SK-MEL-5 (cell line): ENCODE data around the gene RHCG. TPM values are rescaled to one million over a fixed set of nuclear protein-coding genes. Genes with fewer than 3 reads are reported as not detected.

Experiments used
- DNase-seq: peaks from one replicate; pipeline ENCODE4 v3.0.0-alpha.2; 2016; ENCODE audit warnings: low read depth, low spot score
- in situ Hi-C: cut with HindIII; loops from 2 replicates; pipeline ENCODE4 v1.10.0; 2016; ENCODE audit warnings: low sequenced_read_pairs, high pct_unique_total_duplicates, low pct_unique_long_range_greater_than_20kb
- polyA plus RNA-seq, 2 experiments: library from polyadenylated mRNA; depleted of rRNA; stranded (reverse); fragments of >200 nt; gene quantifications; 2 replicates each; pipeline ENCODE4 v1.2.3, GENCODE V29; 2015
- total RNA-seq: library from RNA; depleted of rRNA; stranded (reverse); fragments of >200 nt; shearing (Covaris generic); gene quantifications from 2 replicates; pipeline ENCODE4 v1.2.3, GENCODE V29; 2014; rRNA removed

RHCG gene
- 9.4 and 10.4 TPM in 2 replicates for total RNA-seq
- polyA plus RNA-seq (2015; cell fraction: cytosol; rRNA removed) = 6.9 and 7.9 TPM in 2 replicates
- polyA plus RNA-seq (2015; cell fraction: nucleus; rRNA removed) = 4.3 and 11.6 TPM in 2 replicates

GRCh38 chr15:89496155-89497098 is at the start of gene RHCG:
TSS of gene RHCG (minus strand) at chr15:89496583. CDS start at chr15:89496544, 39 bp downstream.
- in situ Hi-C loops = no loop called here
- DNase-seq = peak; percentile 71

GRCh38 chr15:89543389-89543788 is 47.0 kb upstream of the RHCG start:
- DNase-seq = no peak

GRCh38 chr15:89542369-89542768 is 46.0 kb upstream of the RHCG start:
- in situ Hi-C loops = no loop called here
- no peak for DNase-seq

More at GRCh38 chr15:89543389-89543788, 47.0 kb upstream of the RHCG start:
- in situ Hi-C loops = no loop called here

GRCh38 chr15:89539027-89539426 is 42.6 kb upstream of the RHCG start:
- DNase-seq = no peak
- in situ Hi-C loops = no loop called here

DNA sequence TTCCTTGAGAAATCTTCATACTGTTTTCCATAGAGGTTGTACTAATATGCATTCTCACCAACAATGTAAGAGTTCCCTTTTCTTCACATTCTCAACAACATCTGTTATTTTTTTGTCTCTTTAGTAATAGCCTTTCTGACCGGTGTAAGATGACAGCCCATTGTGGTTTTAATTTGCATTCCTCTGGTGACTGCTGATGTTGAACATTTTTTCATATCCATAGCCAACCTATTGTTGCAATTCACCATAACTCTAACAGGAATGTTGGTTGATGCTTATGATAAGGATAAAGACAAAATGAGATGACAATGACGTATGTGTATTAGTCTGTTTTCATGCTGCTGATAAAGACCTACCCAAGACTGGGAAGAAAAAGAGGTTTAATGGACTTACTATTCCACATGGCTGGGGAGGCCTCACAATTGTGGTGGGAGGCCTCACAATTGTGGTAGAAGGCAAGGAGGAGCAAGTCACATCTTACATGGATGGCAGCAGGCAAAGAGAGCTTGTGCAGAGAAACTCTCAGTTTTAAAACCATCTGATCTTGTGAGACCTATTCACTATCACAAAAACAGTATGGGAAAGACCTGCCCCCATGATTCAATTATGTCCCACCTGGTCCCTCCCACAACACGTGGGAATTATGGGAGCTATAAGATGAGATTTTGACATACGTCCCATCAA is 37.6 kb upstream of the RHCG start:
- in situ Hi-C loops = no loop called here
- DNase-seq = no peak

GRCh38 chr15:89531796-89532537 is 35.6 kb upstream of the RHCG start:
- peak; percentile 73 for DNase-seq
- in situ Hi-C loops = no loop called here

GRCh38 chr15:89530976-89531375 is 34.6 kb upstream of the RHCG start:
- DNase-seq = no peak
- in situ Hi-C loops = no loop called here

GRCh38 chr15:89528757-89529352 is 32.5 kb upstream of the RHCG start:
- in situ Hi-C loops = no loop called here
- DNase-seq = no peak

- in situ Hi-C loops = no loop called here
- no peak for DNase-seq
Observed at GRCh38 chr15:89526601-89527441, 30.4 kb upstream of the RHCG start.

- no peak for DNase-seq
- in situ Hi-C loops = no loop called here
Observed at GRCh38 chr15:89526181-89526580, 29.8 kb upstream of the RHCG start.

DNA sequence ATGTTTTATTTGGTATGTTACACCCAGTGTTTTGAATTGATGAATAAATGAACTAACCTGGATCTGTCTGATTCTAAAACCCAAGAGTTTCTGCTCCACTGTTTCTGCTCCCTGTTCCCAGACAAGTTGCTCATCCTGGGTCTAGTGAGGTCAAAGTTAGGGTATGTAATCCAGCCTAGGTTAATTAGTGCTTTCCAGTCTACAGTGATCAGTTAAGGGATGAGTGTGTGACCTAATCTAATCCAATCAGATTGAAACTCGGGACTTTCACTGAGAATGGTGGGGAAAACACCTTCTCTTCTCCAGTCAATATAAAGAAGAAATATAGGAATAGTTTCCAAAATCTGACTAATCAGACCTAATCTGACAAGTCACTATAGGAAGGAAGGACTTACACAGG is 27.8 kb upstream of the RHCG start:
- in situ Hi-C loops = no loop called here
- DNase-seq = no peak

- in situ Hi-C loops = no loop called here
Observed at GRCh38 chr15:89523101-89523500, 26.7 kb upstream of the RHCG start.

GRCh38 chr15:89521605-89522004 is 25.2 kb upstream of the RHCG start:
- no peak for DNase-seq
- in situ Hi-C loops = no loop called here

More at GRCh38 chr15:89523101-89523500, 26.7 kb upstream of the RHCG start:
- DNase-seq = no peak

- in situ Hi-C loops = no loop called here
- DNase-seq = no peak
Observed at GRCh38 chr15:89515477-89515876, 19.1 kb upstream of the RHCG start.

DNA sequence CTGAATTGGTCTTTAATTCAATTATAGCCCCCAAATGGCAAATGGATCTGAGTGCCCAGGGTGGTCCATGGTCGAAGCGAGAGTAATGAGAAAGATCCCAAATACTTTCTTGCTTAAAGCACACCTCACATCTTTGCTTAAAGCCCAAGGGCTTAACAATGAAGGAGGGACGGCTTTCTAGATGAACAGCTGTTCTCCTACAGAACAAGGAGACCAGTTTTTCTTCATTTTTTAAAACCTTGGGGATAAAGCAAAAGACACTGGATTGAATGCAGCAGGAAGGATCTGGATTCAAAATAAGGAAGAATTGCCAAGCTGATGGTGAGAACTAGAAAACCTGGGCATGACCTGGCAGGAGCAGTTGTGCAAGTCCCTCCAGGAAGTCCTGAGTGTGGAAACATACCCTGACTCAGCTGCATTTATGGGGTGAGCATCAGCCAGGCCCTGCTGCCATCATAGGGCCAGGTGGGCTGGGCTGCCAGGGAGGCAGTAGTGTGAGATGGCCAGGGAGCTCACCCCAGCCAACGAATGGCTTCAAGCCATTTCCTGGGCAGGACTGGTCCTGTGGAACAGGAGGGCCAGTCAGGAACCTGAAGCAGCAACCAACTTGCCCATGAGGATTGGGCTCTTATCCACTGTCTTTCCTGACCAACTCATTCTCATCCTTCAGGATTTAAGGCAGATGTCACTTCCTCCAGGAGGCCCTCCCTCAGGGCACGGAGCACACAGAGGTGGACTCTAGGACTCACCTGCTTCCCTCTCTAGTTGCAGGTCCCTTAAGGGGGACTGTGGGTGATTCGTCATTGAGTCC is 18.4 kb upstream of the RHCG start:
- no peak for DNase-seq
- in situ Hi-C loops = no loop called here

DNA sequence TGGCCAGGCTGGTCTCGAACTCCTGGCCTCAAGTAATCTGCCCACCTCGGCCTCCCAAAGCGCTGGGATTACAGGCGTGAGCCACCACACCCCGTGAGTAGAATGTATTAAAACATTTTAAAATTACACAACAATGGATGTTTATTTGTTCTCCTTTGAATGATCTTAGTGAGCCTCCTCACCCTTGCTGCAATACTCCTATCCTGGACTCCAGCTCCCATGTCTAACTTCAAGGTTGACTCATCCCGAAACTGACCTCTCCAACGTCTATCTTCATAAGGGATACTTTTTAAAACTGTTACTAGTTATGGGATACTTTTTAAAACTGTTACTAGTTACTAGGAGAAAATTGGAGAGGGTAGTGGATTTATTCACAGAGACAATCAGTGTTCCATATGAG is 17.8 kb upstream of the RHCG start:
- no peak for DNase-seq
- in situ Hi-C loops = no loop called here
